Tibial nerve (tissue), 3 donors: ENCODE measurements around the gene PRRC2B.

Experiments used
- POLR2A ChIP-seq, 2 donors: fragments of 450-650 bp; IDR thresholded peaks; one replicate each; pipeline ENCODE4 v1.6.1; 2017; ENCODE audit warnings: antibody characterized with exemption in 2 of 2, mild to moderate bottlenecking in 2 of 2, moderate library complexity in 2 of 2
- TF ChIP-seq, protein P1 (sequence below), 5 experiments: fragments of 200-600 bp in 3 of 5; fragments of 450-650 bp in 2 of 5; sonication (generic) in 3 of 5; IDR thresholded peaks; one replicate each; pipeline ENCODE4 v1.5.1; 2016 to 2019; ENCODE audit warnings: antibody characterized with exemption in 5 of 5, mild to moderate bottlenecking in 3 of 5, moderate library complexity in 2 of 5

- TF ChIP-seq, protein P1, sequence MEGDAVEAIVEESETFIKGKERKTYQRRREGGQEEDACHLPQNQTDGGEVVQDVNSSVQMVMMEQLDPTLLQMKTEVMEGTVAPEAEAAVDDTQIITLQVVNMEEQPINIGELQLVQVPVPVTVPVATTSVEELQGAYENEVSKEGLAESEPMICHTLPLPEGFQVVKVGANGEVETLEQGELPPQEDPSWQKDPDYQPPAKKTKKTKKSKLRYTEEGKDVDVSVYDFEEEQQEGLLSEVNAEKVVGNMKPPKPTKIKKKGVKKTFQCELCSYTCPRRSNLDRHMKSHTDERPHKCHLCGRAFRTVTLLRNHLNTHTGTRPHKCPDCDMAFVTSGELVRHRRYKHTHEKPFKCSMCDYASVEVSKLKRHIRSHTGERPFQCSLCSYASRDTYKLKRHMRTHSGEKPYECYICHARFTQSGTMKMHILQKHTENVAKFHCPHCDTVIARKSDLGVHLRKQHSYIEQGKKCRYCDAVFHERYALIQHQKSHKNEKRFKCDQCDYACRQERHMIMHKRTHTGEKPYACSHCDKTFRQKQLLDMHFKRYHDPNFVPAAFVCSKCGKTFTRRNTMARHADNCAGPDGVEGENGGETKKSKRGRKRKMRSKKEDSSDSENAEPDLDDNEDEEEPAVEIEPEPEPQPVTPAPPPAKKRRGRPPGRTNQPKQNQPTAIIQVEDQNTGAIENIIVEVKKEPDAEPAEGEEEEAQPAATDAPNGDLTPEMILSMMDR (IDR thresholded peaks at IDR 0.05), result no peak
- TF ChIP-seq POLR2A (IDR thresholded peaks at IDR 0.05), result no peak
Observed at GRCh38 chr9:131454028-131454427, 60.1 kb downstream of the PRRC2B start.
